Suprapubic skin (tissue), 4 donors: ENCODE data around the gene DGKH. TPM values are rescaled to one million over a fixed set of nuclear protein-coding genes. Genes with fewer than 3 reads are reported as not detected.

Experiments
- DNase-seq, 2 donors: peaks; one replicate each; pipeline ENCODE4 v3.0.0-alpha.2; 2019; ENCODE audit warnings: low spot score in 2 of 2
- H3K27ac ChIP-seq: fragments of 200-600 bp; sonication (generic); one replicate; pipeline ENCODE4 v1.5.1; 2019
- H3K27me3 ChIP-seq: fragments of 200-600 bp; sonication (generic); one replicate; pipeline ENCODE4 v1.5.1; 2019
- H3K36me3 ChIP-seq: fragments of 200-600 bp; sonication (generic); one replicate; pipeline ENCODE4 v1.5.1; 2019
- H3K4me1 ChIP-seq: fragments of 200-600 bp; sonication (generic); one replicate; pipeline ENCODE4 v1.5.1; 2019
- H3K4me3 ChIP-seq: fragments of 200-600 bp; sonication (generic); one replicate; pipeline ENCODE4 v1.5.1; 2019; ENCODE audit warnings: mild to moderate bottlenecking
- H3K9me3 ChIP-seq: fragments of 200-600 bp; sonication (generic); one replicate; pipeline ENCODE4 v1.5.1; 2019
- CTCF ChIP-seq, 2 donors: fragments of 200-600 bp in 1 of 2; fragments of 450-650 bp in 1 of 2; sonication (generic) in 1 of 2; IDR thresholded peaks; one replicate each; pipeline ENCODE4 v1.5.1; 2016 to 2019; ENCODE audit warnings: antibody characterized with exemption in 2 of 2, mild to moderate bottlenecking in 1 of 2, moderate library complexity in 1 of 2
- EP300 ChIP-seq: sonication (generic); formaldehyde crosslinking; IDR thresholded peaks from one replicate; pipeline ENCODE4 v1.6.1; 2017; ENCODE audit warnings: antibody characterized with exemption
- POLR2A ChIP-seq, 2 donors: fragments of 450-650 bp; IDR thresholded peaks; one replicate each; pipeline ENCODE4 v1.6.1; 2017; ENCODE audit warnings: antibody characterized with exemption in 2 of 2, mild to moderate bottlenecking in 2 of 2, moderate library complexity in 2 of 2
- POLR2AphosphoS5 ChIP-seq, 3 donors: sonication (generic); formaldehyde crosslinking; IDR thresholded peaks; one replicate each; pipeline ENCODE4 v1.6.1; 2017; ENCODE audit warnings: antibody characterized with exemption in 3 of 3
- WGBS: methylation state at CpG from one replicate; pipeline ENCODE4 v1.1.5; 2018; 5-methylcytosine and 5-hydroxymethylcytosine counted together
- total RNA-seq, 4 donors: library from RNA; depleted of rRNA; stranded (reverse); fragments of >200 nt; gene quantifications; one replicate each; pipeline ENCODE4 v1.1.0, GENCODE V29; 2016

DGKH gene
- total RNA-seq, 4 donors from 2014 or later: 14.8 to 28.0 (median 16.9) TPM

DNA sequence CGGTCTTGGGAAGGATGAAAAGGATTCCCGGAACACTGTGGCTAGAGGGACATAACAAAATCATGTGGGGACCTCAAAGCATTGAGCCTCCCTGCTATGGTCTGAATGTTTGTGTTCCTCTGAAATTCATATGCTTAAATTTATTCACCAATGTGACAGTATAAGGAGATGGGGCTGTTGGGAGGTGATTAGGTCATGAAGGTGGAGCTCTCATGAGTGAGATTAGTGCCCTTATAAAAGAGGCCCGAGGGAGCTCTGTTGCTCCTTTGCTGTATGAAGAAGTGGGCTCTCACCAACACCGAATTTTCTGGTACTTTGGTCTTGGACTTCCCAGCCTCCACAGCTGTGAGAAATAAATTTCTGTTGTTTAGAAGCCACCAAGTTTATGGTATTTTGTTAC, 26.1 kb upstream of the DGKH start:
- H3K4me3 ChIP-seq: no peak overlapping the region
- H3K4me1 ChIP-seq: peaks cover 6% of the 10 kb centered on the region
- 92% methylated on average over 4 of the region's 4 CpGs for WGBS
- no peaks in the 10 kb centered on the region for H3K27me3 ChIP-seq
- no peak for DNase-seq
- no peak for TF ChIP-seq CTCF (IDR thresholded peaks at IDR 0.05)
- no peak for TF ChIP-seq POLR2AphosphoS5 (IDR thresholded peaks at IDR 0.05)
- no peak for TF ChIP-seq EP300
- TF ChIP-seq POLR2A (IDR thresholded peaks at IDR 0.05): no peak
- no peaks in the 10 kb centered on the region for H3K36me3 ChIP-seq
- H3K27ac ChIP-seq: no peak overlapping the region
- no peaks in the 10 kb centered on the region for H3K9me3 ChIP-seq

GRCh38 chr13:42022796-42023493, 25.5 kb upstream of the DGKH start:
- H3K27ac ChIP-seq: no peak overlapping the region
- H3K4me1 ChIP-seq: peaks cover 6% of the 10 kb centered on the region
- H3K9me3 ChIP-seq: no peaks in the 10 kb centered on the region
- H3K27me3 ChIP-seq: no peaks in the 10 kb centered on the region
- H3K4me3 ChIP-seq: no peak overlapping the region
- DNase-seq: no peak
- TF ChIP-seq POLR2AphosphoS5 (IDR thresholded peaks at IDR 0.05): no peak
- TF ChIP-seq EP300: no peak
- TF ChIP-seq POLR2A (IDR thresholded peaks at IDR 0.05): no peak
- no peak for TF ChIP-seq CTCF (IDR thresholded peaks at IDR 0.05)
- no peaks in the 10 kb centered on the region for H3K36me3 ChIP-seq
- 69% methylated on average over 2 of the region's 2 CpGs for WGBS

- TF ChIP-seq CTCF (IDR thresholded peaks at IDR 0.05) (no peak), EP300 (no peak), POLR2AphosphoS5 (IDR thresholded peaks at IDR 0.05) (no peak), POLR2A (IDR thresholded peaks at IDR 0.05) (no peak)
Observed at GRCh38 chr13:42027286-42027685, 21.2 kb upstream of the DGKH start.

GRCh38 chr13:42028113-42028799, 20.2 kb upstream of the DGKH start:
- H3K36me3 ChIP-seq: no peaks in the 10 kb centered on the region
- TF ChIP-seq POLR2A (IDR thresholded peaks at IDR 0.05) (no peak), POLR2AphosphoS5 (IDR thresholded peaks at IDR 0.05) (no peak), CTCF (IDR thresholded peaks at IDR 0.05) (no peak), EP300 (no peak)
- no peak for DNase-seq
- H3K27ac ChIP-seq: no peak overlapping the region
- no peaks in the 10 kb centered on the region for H3K9me3 ChIP-seq
- no peaks in the 10 kb centered on the region for H3K27me3 ChIP-seq
- no peak overlapping the region for H3K4me3 ChIP-seq
- WGBS: 51% methylated on average over 3 of the region's 3 CpGs
- H3K4me1 ChIP-seq: peaks cover 6% of the 10 kb centered on the region

More at GRCh38 chr13:42027286-42027685, 21.2 kb upstream of the DGKH start:
- no peaks in the 10 kb centered on the region for H3K36me3 ChIP-seq
- no peaks in the 10 kb centered on the region for H3K27me3 ChIP-seq
- no peaks in the 10 kb centered on the region for H3K9me3 ChIP-seq
- no peak for DNase-seq
- peaks cover 6% of the 10 kb centered on the region for H3K4me1 ChIP-seq
- H3K27ac ChIP-seq: no peak overlapping the region
- no peak overlapping the region for H3K4me3 ChIP-seq

- H3K36me3 ChIP-seq: no peaks in the 10 kb centered on the region
- H3K4me1 ChIP-seq: peaks cover 10% of the 10 kb centered on the region
- no peak for DNase-seq
- H3K27me3 ChIP-seq: no peaks in the 10 kb centered on the region
- TF ChIP-seq POLR2AphosphoS5 (IDR thresholded peaks at IDR 0.05): no peak
- TF ChIP-seq POLR2A (IDR thresholded peaks at IDR 0.05): no peak
- TF ChIP-seq CTCF (IDR thresholded peaks at IDR 0.05): no peak
- TF ChIP-seq EP300: no peak
- H3K4me3 ChIP-seq: no peak overlapping the region
- peaks cover 6% of the 10 kb centered on the region for H3K9me3 ChIP-seq
- no peak overlapping the region for H3K27ac ChIP-seq
Observed at GRCh38 chr13:42035905-42036521, 12.4 kb upstream of the DGKH start.
